HG02678 (cell line): ENCODE measurements around the gene TMIE.

Experiments used
- ATAC-seq: cut with Tn5 transposase; IDR thresholded peaks from one replicate; pipeline ENCODE4 v1.9.1; 2021; ENCODE audit warnings: mild to moderate bottlenecking, moderate library complexity; ENCODE audit not compliant: unreplicated experiment

TMIE gene, protein sequence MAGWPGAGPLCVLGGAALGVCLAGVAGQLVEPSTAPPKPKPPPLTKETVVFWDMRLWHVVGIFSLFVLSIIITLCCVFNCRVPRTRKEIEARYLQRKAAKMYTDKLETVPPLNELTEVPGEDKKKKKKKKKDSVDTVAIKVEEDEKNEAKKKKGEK

DNA sequence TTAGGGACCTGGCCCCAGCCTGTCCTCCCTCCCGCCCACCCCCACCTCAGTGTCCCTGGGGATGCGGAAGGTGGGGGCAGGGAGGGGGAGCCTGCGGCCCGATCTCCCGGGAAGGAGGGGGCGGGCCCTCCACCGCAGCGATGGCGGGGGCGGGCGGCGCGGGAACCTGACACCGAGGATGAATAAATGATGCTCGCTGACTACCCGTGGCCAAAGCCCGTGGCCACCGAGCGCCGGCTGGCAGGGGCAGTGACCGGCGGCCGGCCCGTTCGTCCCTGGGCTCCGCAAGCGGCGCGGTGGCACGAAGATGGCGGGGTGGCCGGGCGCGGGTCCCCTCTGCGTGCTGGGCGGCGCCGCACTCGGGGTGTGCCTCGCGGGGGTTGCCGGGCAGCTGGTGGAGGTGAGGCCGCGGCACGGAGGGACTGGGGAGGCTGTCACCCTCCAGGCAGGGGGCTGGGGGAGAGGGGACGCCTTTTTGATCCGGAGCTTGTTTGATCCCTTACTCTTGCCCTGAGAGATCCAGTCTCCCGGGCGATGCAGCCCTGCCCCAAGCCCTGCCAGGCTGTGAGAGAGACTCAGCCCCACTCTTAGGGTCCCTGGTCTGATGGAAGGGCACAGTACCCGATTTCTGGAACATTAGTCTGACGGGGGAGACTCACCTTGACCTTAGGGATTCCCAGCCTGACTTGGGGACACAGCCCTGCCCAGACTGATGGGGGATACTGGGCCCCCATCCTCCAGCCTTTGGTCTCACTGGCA is at the start of gene TMIE:
TMIE (plus strand) TSS at position 212 of the 759 bp plus-strand sequence; CDS start at position 308, 96 bp downstream.
- no peak for ATAC-seq

DNA sequence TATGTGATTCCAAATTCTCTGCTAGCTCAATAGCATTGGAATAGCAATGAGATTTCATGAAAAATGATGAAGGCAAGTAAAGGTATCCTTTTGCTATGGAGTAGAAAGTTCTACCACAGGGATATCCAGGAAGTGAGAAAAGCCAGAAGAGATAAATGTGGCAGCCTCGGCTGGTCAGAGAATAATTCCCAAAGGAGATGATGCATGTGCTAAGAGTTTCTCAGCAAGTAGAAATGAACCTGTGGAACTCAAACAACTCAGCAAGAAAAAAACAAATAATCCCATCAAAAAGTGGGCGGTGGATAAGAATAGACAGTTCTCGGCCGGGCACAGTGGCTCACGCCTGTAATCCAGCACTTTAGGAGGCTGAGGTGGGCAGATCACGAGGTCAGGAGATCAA is 45.9 kb upstream of the TMIE start:
- ATAC-seq = no peak

DNA sequence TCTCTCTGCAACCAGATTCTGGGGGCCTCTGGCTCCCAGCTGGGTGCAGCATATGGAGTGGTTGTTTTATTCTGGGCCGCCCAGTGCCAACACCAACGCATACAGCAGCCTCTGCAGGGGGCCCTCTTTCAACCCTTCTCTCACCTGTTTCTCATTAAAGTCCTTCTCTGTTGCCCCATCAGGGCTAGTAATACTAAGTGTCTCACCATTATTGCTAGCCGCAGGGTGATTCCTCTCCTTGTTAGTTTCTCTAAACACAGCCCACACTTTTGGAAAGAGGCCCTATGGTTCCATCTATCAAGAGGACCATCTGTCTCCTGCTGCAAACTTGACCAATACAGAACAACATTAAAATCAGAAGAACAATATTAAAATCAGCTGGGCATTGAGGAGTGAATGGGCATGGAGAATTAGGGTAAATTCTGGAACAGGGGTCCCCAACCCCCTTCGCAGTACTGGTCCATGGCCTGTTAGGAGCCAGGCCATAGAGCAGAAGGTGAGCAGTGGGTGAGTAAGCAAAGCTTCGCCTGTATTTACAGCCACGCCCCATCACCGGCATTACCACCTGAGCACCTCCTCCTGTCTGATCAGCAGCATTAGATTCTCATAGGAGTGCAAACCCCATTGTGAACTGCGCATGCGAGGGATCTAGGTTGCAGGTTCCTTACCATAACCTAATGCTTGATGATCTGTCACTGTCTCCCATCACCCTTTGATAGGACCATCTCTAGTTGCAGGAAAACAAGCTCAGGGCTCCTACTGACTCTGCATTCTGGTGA is 44.2 kb upstream of the TMIE start:
- no peak for ATAC-seq

DNA sequence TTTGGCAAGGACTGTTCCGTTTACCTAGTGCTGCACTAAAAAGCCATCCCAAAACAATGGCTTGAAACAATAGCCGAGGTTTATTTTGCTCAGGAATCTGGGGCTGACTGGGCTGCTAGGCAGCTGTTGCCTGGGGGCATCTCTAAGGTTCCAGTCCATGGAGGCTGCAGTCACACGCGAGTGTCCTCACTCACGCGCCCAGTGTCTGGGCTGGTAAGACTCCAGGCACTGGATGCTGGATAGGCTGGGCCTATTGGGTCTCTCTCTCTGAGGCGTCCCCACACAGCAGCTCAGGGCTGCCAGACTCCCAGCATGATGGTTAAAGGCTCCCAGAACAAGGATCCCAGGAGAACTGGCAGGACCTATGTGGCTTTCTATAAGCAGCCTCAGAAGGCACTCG is 41.9 kb upstream of the TMIE start:
- ATAC-seq = no peak

DNA sequence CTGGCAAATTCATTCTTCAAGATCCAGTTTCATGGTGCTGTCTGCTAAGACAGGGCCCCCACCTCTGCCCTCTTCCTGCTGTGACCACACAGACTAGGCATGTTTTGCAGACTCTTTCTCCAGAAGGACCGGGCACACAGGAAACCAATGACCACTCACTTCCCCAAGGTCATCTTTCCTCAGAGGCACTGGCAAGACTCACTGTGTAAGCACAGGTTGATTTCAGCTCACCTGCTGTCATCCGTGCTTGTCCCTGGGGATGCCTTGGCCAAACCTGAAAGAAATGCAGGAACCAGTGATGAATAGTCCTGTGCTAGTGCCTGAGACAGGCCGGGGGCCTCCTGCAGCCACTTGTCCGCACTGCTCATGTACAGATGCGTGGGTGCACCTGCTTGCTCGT is 41.2 kb upstream of the TMIE start:
- no peak for ATAC-seq

DNA sequence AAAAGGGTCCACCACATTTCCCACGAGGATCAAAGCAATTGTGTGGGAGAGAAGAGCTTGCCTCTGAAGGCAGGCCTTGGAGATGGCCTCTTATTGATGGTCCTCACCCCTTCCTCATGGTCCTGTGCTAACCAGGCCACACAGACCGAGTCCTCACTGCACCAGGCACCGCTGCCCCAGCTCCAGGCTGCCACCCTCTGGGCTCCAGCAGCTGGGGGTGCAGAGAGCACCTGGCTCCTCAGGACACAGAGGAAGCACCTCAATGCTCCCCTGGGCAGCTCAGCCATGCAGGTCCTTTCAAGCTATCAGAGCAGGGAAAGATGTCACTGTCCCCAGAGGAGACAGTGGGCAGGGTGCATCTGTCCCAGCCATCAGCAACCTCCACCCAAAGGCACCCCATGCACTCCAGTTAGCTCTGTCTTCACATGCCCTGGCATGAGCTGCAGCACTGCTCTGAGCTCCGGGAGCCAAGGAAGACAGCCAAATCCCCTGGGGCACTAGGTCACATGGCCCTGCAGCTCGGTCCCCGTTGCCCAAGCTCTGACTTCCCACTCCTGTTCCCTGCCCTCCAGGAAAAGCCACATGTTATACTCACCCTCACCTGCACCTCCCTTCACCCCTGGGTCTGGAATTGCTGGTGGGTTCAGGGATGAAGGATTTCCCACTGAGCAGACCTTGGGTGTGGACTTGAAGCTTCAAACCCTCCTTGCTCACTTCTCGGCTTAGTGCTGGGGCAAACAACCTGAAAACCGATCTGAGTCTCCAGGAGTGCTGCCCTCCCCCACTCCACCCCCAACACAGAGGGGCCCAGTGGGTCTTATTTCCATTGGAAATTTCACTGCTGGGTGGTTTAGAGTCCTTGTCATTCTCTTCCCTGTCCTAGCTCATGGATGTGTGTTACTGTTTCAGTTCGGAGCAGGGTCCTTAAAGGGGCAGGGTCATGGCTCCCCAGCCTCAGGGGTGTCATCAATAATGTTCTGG is 40.4 kb upstream of the TMIE start:
- ATAC-seq = no peak

DNA sequence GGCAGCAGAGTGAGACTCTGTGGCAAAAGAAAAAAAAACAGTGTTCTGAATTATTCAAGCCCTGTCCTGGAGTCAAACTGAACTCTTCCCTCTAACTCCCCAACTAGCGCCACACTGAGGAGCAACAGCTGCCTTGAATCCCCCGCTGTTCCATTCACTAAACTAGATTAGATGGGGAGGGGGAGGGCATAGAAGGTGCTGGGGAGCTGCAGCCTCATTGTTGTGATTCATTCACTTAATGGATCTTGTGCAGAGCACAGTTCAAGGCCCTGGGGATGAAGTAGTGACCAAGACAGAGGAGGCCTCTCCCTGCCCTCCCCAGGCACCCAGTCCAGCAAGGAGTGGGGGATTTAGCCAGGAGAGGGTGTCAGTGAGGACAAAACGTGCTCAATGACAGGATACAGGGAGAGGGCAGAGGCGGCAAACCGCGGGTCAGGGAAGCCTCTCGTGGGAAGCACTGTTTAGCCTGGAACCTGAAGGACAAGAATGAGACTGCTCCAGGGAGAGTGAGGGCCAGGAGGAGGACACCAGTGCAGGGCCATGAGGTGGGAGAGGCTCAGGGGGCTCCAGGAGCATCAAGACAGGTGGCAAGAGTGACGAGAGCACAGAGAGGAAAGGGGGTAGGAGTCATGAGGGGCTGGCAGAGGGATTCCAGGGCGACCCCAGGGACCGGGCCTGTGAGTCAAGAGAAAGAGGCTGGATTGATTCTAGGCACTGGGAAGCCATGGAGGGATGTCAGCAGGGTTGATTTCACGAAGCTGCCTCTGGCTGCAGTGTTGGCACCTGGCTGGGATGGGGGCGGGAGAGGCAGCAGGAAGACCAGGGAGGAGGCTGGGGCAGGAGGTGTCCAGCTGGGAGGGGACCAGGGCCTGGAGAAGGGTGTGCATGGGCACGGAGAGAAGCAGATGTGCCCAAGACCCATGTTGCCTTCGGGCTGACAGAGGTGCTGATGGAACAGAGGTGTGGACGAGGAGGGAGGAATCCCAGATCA is 39.1 kb upstream of the TMIE start:
- no peak for ATAC-seq

DNA sequence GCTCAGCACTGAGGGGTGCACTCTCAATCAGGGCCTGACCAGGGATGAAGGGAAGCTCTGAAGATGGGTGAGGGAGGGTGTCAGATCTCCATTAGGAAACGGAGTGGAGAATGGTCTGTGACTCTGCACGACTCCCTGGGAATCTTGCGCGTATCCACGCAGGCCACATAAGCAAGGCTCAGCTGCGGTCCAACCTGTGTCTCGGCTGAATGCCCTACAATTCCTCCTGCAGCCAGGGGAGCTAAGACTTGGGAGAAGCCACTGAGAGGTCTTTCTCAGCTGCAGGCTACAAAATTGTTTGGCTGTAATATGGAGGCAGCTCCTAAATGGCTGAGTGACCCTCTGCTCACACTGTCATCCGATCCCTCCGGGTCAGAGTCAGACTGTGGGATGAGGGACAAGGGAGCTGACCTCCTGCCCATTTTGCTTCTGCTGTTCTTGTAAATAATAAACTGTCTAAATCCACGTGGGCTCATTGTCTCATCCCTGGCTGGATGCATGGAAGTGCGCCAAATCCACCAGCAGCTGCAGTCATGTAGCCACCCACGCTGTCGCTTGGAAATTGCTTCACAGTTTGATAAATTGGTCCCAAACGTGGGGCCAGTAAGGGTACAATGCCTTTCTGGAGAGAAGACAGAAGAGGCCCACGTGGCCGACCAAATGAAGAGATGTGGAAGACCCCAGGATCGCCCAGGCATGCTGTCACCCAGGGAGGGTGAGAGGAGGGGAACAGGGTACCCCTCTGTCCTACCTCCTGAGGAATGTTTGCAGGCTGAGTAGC is 38.2 kb upstream of the TMIE start:
- ATAC-seq = no peak

DNA sequence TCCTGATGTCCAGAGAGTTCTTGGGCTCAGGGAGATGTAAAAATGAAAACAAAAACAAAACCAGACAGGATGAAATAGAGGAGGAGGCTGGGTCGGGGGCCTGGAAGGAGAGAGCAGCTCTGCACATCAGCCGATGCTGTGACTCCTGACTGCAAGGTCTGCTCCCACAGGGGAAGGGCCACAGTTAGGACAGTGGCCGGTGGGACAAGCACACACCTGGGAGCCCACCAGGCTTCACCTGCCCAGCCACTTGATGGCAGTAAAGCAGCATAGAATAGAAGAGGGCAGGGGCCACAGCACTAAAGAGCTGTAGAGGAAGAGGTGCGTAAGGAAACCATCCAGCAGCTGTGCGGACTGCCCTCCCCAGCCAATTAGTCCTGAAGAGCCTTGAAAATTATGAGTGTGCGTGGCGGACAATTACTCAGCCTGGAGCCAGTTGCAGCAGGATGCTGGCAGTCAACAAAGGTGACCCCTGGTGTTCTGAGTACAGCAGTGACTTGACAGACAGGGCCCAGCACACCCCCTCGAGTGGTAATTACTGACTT is 37.5 kb upstream of the TMIE start:
- no peak for ATAC-seq

DNA sequence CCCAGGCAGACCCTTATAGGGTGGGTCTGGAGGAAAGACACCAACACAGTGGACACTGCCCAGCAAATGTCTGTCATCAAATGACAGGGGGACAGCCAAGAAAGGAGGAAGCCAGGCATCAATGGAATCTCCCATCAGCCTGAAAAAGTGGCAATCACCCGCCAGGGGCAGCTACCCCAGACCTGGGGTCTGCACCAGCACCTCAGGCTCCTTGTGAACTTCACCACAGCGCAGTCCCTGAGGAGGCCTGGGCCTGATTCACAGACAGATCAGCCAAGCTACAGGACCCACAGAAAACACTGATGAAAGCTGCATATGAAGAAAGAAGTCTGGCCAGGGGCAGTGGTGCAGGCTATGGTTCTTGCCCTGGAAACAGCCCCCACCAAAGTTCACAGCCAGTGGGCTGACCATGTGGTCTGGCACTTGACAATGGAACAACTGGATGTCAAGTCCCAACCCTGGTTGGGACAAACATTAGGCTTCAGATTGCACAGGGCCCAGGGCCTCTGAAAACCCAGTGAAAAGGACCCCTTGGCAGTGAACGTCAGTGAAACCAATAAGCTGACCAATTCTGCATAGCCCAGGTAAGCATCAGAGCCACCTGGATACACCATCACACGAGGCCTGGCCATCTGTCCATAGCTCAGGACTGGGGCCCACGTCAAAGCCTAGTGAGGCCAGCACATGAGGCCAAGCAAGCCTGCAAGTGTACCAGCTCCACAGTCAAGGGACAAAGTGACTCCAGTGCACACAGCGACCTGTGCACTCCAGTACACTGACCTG is 36.8 kb upstream of the TMIE start:
- ATAC-seq = no peak

DNA sequence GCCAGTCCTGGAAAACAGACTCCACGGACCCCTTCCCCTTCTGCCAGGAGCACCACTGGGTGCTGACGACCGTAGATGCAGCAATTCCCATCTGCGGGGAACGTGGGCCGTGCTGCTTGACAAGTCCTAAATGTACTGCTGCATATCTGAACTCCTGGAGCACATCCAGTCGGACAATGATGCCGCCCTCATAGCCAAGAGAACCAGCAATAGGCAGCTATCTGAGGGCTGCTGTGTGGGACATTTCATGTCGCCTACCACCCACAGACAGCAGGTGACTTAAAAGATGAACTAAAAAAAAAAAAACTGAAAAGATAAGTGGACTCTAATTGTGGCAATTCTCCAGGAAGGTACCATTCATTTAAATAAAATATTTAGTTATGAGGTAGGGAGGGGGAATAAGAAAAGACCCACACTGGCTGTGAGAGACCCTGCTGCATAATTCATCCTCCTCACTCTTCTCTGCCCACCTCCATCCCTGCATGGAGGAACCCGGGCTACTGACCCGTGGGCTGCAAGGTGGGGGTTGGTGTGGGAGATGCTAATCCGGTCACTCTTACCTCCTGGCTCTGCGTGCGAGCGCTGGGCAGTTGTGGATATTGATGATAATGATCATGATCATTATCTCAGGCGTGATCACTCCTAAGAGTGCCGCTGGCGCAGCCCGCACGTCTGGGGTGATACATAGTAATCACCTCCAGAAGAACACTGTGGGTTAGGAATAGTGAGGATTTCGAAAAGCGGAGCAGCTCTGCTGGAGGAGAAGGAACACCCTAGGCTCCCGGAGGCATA is 36.0 kb upstream of the TMIE start:
- no peak for ATAC-seq

DNA sequence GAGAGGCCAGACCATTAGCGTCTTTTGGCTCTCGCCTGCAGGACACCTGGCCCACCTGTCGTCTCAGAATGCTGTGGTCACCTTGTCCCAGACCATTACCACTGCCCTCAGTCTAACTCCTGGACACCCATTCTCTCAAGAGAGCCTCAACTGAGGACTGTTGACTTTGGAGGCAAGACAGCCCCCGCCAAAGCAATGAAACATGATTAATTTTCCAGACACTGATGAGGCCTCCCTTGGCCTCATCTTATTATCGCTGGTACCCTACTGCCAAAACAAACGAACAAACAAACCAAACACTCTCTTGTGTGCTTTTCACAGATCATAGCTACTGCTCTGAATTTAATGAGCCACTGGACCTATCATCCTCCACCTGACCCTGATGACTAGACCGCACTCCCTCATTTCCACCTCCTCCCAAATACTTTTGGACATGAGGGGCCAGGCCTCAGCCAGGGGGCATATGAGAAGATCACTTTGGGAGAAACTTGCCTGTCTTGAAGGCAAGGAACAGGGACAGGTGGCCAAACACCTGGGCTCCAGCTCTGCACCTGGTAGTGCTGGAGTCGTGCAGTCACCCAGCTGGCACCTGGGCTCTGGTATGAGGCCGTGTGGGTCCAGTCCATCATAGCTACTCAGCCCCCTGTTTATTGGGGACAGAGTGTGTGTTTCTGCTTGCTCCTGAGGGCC is 35.3 kb upstream of the TMIE start:
- no peak for ATAC-seq

DNA sequence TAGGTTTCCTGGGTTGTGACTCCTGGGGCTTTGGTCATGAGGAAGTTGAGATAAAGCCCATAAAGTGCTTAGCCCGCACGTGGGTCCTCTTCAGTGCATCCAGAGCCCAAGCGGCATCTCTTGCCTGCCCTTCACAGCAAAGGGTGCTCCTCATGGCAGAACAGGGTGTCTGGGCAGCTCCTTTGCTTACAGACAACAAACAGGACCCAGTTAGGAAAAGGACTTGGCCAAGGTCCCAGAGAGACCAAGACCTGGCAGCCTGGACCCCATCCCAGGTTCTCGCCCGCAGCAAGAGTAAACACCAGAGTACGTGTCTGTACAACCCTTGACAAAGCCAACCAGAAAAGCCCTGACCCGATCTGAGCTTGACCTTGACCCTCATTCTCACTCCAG is 34.7 kb upstream of the TMIE start:
- no peak for ATAC-seq

DNA sequence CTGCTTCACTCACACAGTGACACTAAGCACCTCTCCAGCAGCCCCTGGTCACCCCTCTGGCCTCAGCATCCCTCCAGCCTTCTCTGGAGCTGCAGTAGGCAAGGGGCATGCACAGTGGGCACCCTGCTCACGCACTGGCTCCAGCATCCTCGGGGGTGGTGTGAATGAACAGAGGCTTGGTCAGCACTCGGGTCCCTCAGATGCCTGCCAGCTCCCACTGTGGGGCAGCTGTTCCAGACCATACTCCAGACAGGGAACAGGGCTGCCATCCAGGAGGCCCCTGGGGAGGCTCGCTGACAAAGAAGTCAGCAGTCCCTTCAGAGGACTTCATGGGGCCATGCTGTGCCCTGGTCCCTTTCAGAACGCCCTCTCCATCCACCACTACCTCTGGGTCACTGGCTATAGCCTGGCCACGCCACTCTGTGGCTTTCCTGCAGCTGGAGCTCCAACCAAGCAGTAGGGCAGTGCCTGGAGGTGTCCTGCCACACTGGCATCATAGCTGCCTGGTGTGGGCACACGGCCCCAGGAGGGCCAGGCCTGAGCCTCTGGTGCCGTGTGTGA is 34.1 kb upstream of the TMIE start:
- no peak for ATAC-seq

DNA sequence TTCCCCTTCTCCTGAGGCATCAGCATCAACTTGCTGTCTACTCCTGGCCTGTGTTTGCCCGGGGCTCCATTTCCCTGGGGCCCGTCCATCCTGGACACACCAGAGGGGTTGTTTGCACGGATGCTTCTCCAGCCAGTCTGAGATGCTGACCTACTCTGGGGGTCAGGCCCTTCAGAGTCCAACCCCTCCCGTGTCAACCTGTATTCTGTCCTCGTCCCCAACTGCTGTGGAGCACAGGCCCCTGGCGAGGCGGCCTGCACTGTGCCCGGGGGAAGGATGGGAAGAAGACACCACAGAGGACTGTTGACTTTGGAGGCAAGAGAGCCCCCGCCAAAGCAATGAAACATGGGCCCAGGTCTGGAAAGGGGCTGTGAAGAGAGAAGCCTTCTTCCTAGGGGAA is 33.5 kb upstream of the TMIE start:
- ATAC-seq = no peak

DNA sequence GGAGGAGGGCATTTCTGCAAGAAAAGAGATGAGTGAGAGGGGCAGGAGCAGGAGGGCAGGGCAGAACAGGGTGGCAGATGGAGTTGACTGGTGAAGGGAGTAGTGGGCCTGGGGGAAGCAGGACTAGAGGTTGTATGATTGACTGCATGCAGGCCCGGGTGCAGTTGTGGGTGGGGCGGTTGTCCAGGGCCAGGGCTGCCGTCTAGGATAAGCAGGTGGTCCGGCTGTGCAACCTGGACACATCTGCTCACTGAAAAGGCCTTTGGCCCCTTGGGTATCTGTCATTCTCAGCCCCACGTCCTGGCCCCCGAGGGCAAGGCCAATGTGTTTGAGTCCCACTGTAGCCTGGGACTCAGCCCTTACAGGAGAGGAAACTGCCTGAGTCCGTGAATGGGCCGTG is 33.1 kb upstream of the TMIE start:
- no peak for ATAC-seq
